Sigmoid colon (tissue), 7 donors: ENCODE measurements around the gene PHF20. TPM values are rescaled to one million over a fixed set of nuclear protein-coding genes. Genes with fewer than 3 reads are reported as not detected.
"Not testable (repeated sequence)": the region's sequence is repeated elsewhere in the genome, so short reads cannot be mapped to it uniquely, and the experiment has no call there.

ENCODE experiments used
- DNase-seq: peaks from one replicate; pipeline ENCODE4 v3.0.0-alpha.2; 2019
- H3K27ac ChIP-seq, 4 donors: fragments of 200-600 bp; sonication (generic); one replicate each; pipeline ENCODE4 v1.5.1; 2016 to 2019; ENCODE audit warnings: mild to moderate bottlenecking in 1 of 4
- H3K27me3 ChIP-seq, 3 donors: fragments of 200-600 bp; sonication (generic); one replicate each; pipeline ENCODE4 v1.5.1; 2019; ENCODE audit warnings: mild to moderate bottlenecking in 1 of 3
- H3K36me3 ChIP-seq, 4 donors: fragments of 200-600 bp; sonication (generic); one replicate each; pipeline ENCODE4 v1.5.1; 2016 to 2019
- H3K4me1 ChIP-seq, 4 donors: fragments of 200-600 bp; sonication (generic); one replicate each; pipeline ENCODE4 v1.5.1; 2017 to 2019
- H3K4me3 ChIP-seq, 4 donors: fragments of 200-600 bp; sonication (generic); one replicate each; pipeline ENCODE4 v1.5.1; 2017 to 2019; ENCODE audit warnings: mild to moderate bottlenecking in 2 of 4, moderate library complexity in 1 of 4
- H3K9me3 ChIP-seq, 4 donors: fragments of 200-600 bp in 3 of 4; sonication (generic) in 3 of 4; one replicate each; pipeline versions ENCODE4 v1.5.1 to v1.6.1; 2013 to 2019
- EP300 ChIP-seq, 4 donors: sonication (generic); formaldehyde crosslinking; IDR thresholded peaks; one replicate each; pipeline ENCODE4 v1.6.1; 2017; ENCODE audit warnings: antibody characterized with exemption in 4 of 4
- POLR2A ChIP-seq, 2 donors: fragments of 450-650 bp; IDR thresholded peaks; one replicate each; pipeline ENCODE4 v1.6.1; 2016; ENCODE audit warnings: antibody characterized with exemption in 2 of 2, mild to moderate bottlenecking in 2 of 2, moderate library complexity in 2 of 2
- POLR2AphosphoS5 ChIP-seq, 4 donors: sonication (generic); formaldehyde crosslinking; IDR thresholded peaks; one replicate each; pipeline ENCODE4 v1.6.1; 2017; ENCODE audit warnings: antibody characterized with exemption in 4 of 4
- WGBS, 2 donors: extraction: QIAGEN DNeasy Blood & Tissue Kit; methylation state at CpG; one replicate each; pipeline ENCODE4 v1.1.7; 2013; 5-methylcytosine and 5-hydroxymethylcytosine counted together
- intact Hi-C: fragments of 100-400 bp; cut with DNase I; formaldehyde crosslinking; loops from one replicate; pipeline ENCODE4 v1.15.1; 2023
- polyA plus RNA-seq, 3 donors: library from polyadenylated mRNA; stranded (reverse); fragments of 200-250 nt; gene quantifications; one replicate each; pipeline ENCODE4 v1.2.3, GENCODE V29; 2013
- total RNA-seq, 4 donors: library from RNA; depleted of rRNA; stranded (reverse); fragments of >200 nt; gene quantifications; one replicate each; pipeline ENCODE4 v1.1.0, GENCODE V29; 2016
- TF ChIP-seq, protein P1 (sequence below), 4 experiments: fragments of 450-650 bp in 3 of 4; fragments of 200-600 bp in 1 of 4; IDR thresholded peaks; one replicate each; pipeline ENCODE4 v1.5.1; 2016 to 2019; ENCODE audit warnings: antibody characterized with exemption in 4 of 4, mild to moderate bottlenecking in 3 of 4, moderate library complexity in 2 of 4
- donor health status: healthy with polysubstance abuse.
- donor health status: Bipolar disorder and iron deficiency.
- donor health status: healthy.

The PHF20 gene
- total and polyA plus RNA-seq, 7 donors: 10.8 to 49.7 (median 41.0) TPM

DNA sequence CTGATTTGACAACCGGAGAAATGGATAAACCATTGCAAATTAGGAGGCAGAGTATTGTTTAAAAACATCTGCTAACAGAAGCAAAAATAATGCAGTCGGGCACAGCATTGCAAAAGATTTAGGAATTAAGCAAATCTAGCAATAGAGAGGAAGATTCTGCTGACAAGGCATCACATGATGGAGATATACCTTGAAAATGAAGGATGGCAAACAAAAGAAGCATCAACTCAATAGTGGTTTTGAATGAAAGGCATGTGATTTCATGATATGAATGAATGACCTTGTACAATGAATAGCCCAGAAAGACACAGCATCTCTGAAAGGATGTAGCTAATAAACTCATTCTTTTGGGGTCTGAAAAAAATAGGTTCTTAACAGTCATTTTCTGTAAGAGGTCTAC is 21.2 kb upstream of the PHF20 start:
- no peak for TF ChIP-seq EP300 (IDR thresholded peaks at IDR 0.05)
- no peak for TF ChIP-seq POLR2A (IDR thresholded peaks at IDR 0.05)
- TF ChIP-seq POLR2AphosphoS5 (IDR thresholded peaks at IDR 0.05): no peak
- TF ChIP-seq, protein P1, sequence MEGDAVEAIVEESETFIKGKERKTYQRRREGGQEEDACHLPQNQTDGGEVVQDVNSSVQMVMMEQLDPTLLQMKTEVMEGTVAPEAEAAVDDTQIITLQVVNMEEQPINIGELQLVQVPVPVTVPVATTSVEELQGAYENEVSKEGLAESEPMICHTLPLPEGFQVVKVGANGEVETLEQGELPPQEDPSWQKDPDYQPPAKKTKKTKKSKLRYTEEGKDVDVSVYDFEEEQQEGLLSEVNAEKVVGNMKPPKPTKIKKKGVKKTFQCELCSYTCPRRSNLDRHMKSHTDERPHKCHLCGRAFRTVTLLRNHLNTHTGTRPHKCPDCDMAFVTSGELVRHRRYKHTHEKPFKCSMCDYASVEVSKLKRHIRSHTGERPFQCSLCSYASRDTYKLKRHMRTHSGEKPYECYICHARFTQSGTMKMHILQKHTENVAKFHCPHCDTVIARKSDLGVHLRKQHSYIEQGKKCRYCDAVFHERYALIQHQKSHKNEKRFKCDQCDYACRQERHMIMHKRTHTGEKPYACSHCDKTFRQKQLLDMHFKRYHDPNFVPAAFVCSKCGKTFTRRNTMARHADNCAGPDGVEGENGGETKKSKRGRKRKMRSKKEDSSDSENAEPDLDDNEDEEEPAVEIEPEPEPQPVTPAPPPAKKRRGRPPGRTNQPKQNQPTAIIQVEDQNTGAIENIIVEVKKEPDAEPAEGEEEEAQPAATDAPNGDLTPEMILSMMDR (IDR thresholded peaks at IDR 0.05): no peak
- H3K9me3 ChIP-seq: no peaks in the 10 kb centered on the region
- no peak overlapping the region for H3K27ac ChIP-seq
- H3K36me3 ChIP-seq: no peaks in the 10 kb centered on the region
- WGBS, 2 donors: 84 to 86% methylated on average over 2 of the region's 2 CpGs
- intact Hi-C loops: no loop called here
- H3K4me3 ChIP-seq: no peak overlapping the region
- no peaks in the 10 kb centered on the region for H3K27me3 ChIP-seq
- no peaks in the 10 kb centered on the region for H3K4me1 ChIP-seq
- no peak for DNase-seq

DNA sequence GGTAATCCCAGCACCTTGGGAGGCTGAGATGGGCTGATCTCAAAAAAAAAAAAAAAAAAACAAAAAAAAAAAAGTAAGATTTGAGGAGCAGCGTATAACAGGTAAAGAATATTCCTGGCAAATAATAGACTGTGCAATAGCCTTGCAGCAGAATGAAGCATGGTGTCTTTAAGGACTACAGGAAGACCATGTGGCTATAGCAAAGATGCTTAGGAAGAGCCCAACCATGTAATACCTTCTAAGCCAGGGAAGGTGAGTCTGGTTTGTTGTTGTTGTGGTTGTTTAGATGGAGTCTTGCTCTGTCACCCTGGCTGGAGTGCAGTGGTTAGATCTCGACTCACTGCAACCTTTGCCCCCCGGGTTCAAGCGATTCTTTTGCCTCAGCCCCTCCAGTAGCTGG is 15.4 kb upstream of the PHF20 start:
- WGBS, 2 donors: 93 to 96% methylated on average over 4 of the region's 4 CpGs
- H3K4me1 ChIP-seq: no peaks in the 10 kb centered on the region
- peak overlapping the region in 1 of 4 donors; percentile 71 for H3K27ac ChIP-seq
- no peak overlapping the region for H3K4me3 ChIP-seq
- H3K36me3 ChIP-seq: no peaks in the 10 kb centered on the region
- intact Hi-C loops: no loop called here
- TF ChIP-seq POLR2AphosphoS5 (IDR thresholded peaks at IDR 0.05) (no peak), EP300 (IDR thresholded peaks at IDR 0.05) (no peak), POLR2A (IDR thresholded peaks at IDR 0.05) (no peak)
- TF ChIP-seq, protein P1 (IDR thresholded peaks at IDR 0.05): no peak
- peak; percentile 21 for DNase-seq
- no peaks in the 10 kb centered on the region for H3K9me3 ChIP-seq
- H3K27me3 ChIP-seq: no peaks in the 10 kb centered on the region

DNA sequence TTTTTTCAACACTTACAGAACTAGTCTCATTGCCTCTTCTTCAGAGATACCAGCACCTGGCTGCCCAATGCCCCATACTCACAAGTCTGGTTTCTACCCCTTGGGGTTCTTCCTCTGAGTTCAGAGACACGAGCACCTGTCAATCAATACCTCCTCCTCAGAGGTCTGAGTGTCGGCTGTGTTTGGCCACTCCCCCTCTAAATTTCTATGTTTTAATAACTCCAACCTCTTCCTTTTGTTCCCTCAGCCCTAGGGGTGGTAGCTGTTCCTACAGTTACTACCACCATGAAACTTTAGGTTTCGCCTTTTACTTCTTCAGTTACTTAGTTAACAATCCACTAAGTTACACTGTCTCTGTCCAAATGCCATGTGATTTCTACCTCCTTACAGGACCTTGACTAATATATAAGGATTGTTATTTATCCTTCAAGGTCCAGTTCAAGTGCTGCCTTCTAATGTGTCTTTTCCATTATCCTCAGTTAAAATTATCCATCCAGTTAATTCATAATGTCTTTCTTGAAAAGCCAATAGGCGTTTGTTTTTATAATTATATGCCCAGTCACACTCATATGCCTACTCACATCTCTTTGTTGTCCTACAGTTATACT is 14.6 kb upstream of the PHF20 start:
- no peaks in the 10 kb centered on the region for H3K36me3 ChIP-seq
- no peak for TF ChIP-seq EP300 (IDR thresholded peaks at IDR 0.05)
- H3K27me3 ChIP-seq: no peaks in the 10 kb centered on the region
- H3K4me1 ChIP-seq: no peaks in the 10 kb centered on the region
- WGBS, 2 donors: 74 to 75% methylated on average over 4 of the region's 4 CpGs
- H3K9me3 ChIP-seq: no peaks in the 10 kb centered on the region
- peak overlapping the region in 1 of 4 donors; percentile 71 for H3K27ac ChIP-seq
- no peak overlapping the region for H3K4me3 ChIP-seq
- intact Hi-C loops: no loop called here
- no peak for DNase-seq

DNA sequence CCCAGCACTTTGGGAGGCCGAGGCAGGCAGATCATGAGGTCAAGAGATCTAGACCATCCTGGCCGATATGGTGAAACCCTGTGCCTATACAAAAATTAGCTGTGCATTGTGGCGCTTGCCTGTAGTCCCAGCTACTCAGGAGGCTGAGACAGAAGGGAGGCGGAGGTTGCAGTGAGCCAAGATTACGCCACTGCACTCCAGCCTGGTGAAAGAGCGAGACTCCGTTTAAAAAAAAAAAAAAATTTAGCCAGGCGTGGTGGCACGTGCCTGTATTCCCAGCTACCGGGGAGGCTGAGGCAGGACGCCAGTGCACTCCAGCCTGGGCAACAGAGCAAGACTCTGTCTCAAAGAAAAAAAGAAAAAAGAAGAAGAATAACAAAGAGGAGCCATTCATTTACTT is 10.3 kb upstream of the PHF20 start:
- H3K27me3 ChIP-seq, H3K36me3 ChIP-seq, H3K4me3 ChIP-seq, intact Hi-C loops, H3K27ac ChIP-seq, H3K9me3 ChIP-seq, H3K4me1 ChIP-seq: not testable (repeated sequence)
- DNase-seq: peak; percentile 22
- WGBS, 2 donors: 93 to 97% methylated on average over 11 of the region's 11 CpGs

DNA sequence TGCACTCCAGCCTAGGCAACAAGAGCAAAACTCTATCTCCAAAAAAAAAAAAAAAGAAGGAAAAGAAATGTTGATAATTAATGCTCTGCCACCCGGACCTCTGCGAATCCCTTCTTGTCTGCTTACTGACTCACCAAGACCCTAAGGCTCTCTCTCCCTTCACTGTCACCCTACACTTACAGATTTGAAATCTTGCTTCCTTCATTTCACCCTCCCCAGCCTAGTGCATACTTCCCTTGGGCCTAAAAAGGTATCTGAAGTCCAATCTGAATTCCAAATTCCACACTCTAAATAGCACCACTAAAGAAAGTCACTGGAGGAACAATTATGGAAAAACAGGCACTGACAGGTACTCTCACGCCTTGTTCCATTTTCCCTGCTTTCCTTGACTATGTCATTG is 9.4 kb upstream of the PHF20 start:
- Histone ChIP-seq H3K4me3 (no peak overlapping the region), H3K4me1 (no peaks in the 10 kb centered on the region), H3K36me3 (no peaks in the 10 kb centered on the region), H3K9me3 (no peaks in the 10 kb centered on the region), H3K27ac (no peak overlapping the region), H3K27me3 (no peaks in the 10 kb centered on the region)
- no peak for DNase-seq
- TF ChIP-seq EP300 (IDR thresholded peaks at IDR 0.05): no peak
- TF ChIP-seq POLR2AphosphoS5 (IDR thresholded peaks at IDR 0.05): no peak
- no peak for TF ChIP-seq POLR2A (IDR thresholded peaks at IDR 0.05)
- TF ChIP-seq, protein P1 (IDR thresholded peaks at IDR 0.05): no peak
- WGBS, 2 donors: 84 to 95% methylated on average over 3 of the region's 3 CpGs
- intact Hi-C loops: no loop called here

DNA sequence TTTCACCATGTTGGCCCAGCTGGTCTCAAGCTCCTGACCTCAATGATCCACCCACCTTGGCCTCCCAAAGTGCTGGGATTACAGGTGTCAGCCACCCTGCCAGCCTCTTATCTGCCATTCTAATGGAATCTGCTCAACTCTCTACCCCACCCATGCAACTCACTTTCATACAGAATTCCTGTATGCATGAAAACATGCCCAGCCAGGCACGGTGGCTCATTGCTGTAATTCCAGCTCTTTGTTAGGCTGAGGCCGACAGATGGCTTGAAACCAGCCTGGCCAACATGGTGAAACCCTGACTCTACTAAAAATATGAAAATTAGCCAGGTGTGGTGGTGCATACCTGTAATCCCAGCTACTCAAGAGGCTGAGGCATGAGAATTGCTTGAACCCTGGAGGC is 6.9 kb upstream of the PHF20 start:
- H3K27me3 ChIP-seq, intact Hi-C loops, H3K27ac ChIP-seq, H3K36me3 ChIP-seq, H3K9me3 ChIP-seq, H3K4me3 ChIP-seq: not testable (repeated sequence)
- H3K4me1 ChIP-seq: peaks cover 0 to 15% (median 4%) of the 10 kb centered on the region in 4 donors
- 88 to 97% methylated on average over 2 of the region's 2 CpGs for WGBS, 2 donors
- peak; percentile 22 for DNase-seq
